Stomach (tissue), 9 donors: ENCODE results near the gene ARL13A. TPM values are rescaled to one million over a fixed set of nuclear protein-coding genes. Genes with fewer than 3 reads are reported as not detected.
A peak's percentile ranks its signal among the peaks of the same experiment; 100 is the strongest.
"Not testable (repeated sequence)": the region's sequence is repeated elsewhere in the genome, so short reads cannot be mapped to it uniquely, and the experiment has no call there.

Experiments
- DNase-seq, 2 donors: peaks; one replicate each; pipeline versions ENCODE4 v3.0.0 to v3.0.0-alpha.2; 2013 to 2019
- H3K27ac ChIP-seq, 5 donors: fragments of 200-600 bp in 4 of 5; sonication (generic) in 4 of 5; one replicate each; pipeline ENCODE4 v1.5.1; 2013 to 2019; ENCODE audit warnings: mild to moderate bottlenecking in 1 of 5, moderate library complexity in 1 of 5
- H3K27me3 ChIP-seq, 3 donors: fragments of 200-600 bp; sonication (generic); one replicate each; pipeline ENCODE4 v1.5.1; 2017 to 2019; ENCODE audit warnings: mixed run types in 1 of 3
- H3K36me3 ChIP-seq, 4 donors: fragments of 200-600 bp; sonication (generic); 1 replicate in 3 of 4; 2 replicates in 1 of 4; pipeline ENCODE4 v1.5.1; 2016 to 2019
- H3K4me1 ChIP-seq, 4 donors: fragments of 200-600 bp; sonication (generic); one replicate each; pipeline ENCODE4 v1.5.1; 2016 to 2019
- H3K4me3 ChIP-seq, 4 donors: fragments of 200-600 bp; sonication (generic) in 3 of 4; one replicate each; pipeline ENCODE4 v1.5.1; 2016 to 2019; ENCODE audit warnings: mild to moderate bottlenecking in 1 of 4
- H3K9me3 ChIP-seq, 4 donors: fragments of 200-600 bp; sonication (generic); one replicate each; pipeline ENCODE4 v1.5.1; 2016 to 2019
- EP300 ChIP-seq: sonication (generic); formaldehyde crosslinking; IDR thresholded peaks from one replicate; pipeline ENCODE4 v1.6.1; 2017; ENCODE audit warnings: antibody characterized with exemption
- POLR2A ChIP-seq, 4 donors: fragments of 450-650 bp; IDR thresholded peaks; one replicate each; pipeline ENCODE4 v1.6.1; 2016; ENCODE audit warnings: antibody characterized with exemption in 4 of 4, control low read depth in 2 of 4, mild to moderate bottlenecking in 1 of 4, moderate library complexity in 1 of 4
- POLR2AphosphoS5 ChIP-seq, 3 donors: sonication (generic); formaldehyde crosslinking; IDR thresholded peaks; one replicate each; pipeline ENCODE4 v1.6.1; 2016; ENCODE audit warnings: antibody characterized with exemption in 3 of 3
- WGBS, 5 donors: extraction: QIAGEN DNeasy Blood & Tissue Kit in 3 of 5; methylation state at CpG; one replicate each; pipeline versions ENCODE4 v1.1.5 to v1.1.7; 2013 to 2018; 5-methylcytosine and 5-hydroxymethylcytosine counted together
- intact Hi-C: fragments of 100-400 bp; cut with DNase I; formaldehyde crosslinking; loops from one replicate; pipeline ENCODE4 v1.15.1; 2023; ENCODE audit warnings: low total_unique reads
- polyA plus RNA-seq, 3 donors: library from polyadenylated mRNA; stranded (reverse); fragments of 200-250 nt; gene quantifications; one replicate each; pipeline ENCODE4 v1.2.3, GENCODE V29; 2013
- total RNA-seq, 5 donors: library from RNA; depleted of rRNA; stranded (reverse); fragments of >200 nt; gene quantifications; one replicate each; pipeline versions ENCODE4 v1.1.0 to v1.2.3, GENCODE V29; 2014 to 2016
- TF ChIP-seq, protein P1 (sequence below), 7 experiments: fragments of 450-650 bp in 4 of 7; fragments of 200-600 bp in 3 of 7; sonication (generic) in 3 of 7; IDR thresholded peaks; one replicate each; pipeline ENCODE4 v1.5.1; 2016 to 2019; ENCODE audit warnings: antibody characterized with exemption in 7 of 7, control low read depth in 2 of 7, mild to moderate bottlenecking in 1 of 7
- donor health status: healthy with polysubstance abuse.
- donor health status: Bipolar disorder and iron deficiency.
- donor health status: healthy.

The ARL13A gene
- total and polyA plus RNA-seq, 8 donors, result not detected

DNA sequence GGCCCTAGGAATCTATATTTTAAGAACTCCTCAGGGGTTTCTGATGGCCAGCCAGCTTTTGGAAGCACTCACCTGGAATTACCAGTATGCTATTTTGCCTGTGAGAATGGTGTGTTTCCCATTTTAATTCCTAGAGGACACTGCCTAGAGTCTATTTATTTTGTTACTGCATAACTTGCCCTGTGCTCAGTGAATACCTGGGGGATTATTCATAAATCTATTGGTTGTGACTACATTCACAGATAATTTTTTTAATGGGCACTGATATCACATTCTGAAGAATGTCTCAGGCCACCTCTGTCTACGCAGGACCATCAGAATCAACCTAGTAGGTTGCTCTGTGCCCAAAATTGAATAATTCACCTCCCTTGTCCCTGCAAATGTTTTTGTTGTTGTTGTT lies 6.7 kb downstream of the ARL13A start:
- no peaks in the 10 kb centered on the region for H3K4me1 ChIP-seq
- H3K4me3 ChIP-seq, result no peak overlapping the region
- H3K36me3 ChIP-seq, result no peaks in the 10 kb centered on the region
- TF ChIP-seq EP300 (no peak), POLR2A (IDR thresholded peaks at IDR 0.05) (no peak), POLR2AphosphoS5 (IDR thresholded peaks at IDR 0.05) (no peak)
- TF ChIP-seq, protein P1, sequence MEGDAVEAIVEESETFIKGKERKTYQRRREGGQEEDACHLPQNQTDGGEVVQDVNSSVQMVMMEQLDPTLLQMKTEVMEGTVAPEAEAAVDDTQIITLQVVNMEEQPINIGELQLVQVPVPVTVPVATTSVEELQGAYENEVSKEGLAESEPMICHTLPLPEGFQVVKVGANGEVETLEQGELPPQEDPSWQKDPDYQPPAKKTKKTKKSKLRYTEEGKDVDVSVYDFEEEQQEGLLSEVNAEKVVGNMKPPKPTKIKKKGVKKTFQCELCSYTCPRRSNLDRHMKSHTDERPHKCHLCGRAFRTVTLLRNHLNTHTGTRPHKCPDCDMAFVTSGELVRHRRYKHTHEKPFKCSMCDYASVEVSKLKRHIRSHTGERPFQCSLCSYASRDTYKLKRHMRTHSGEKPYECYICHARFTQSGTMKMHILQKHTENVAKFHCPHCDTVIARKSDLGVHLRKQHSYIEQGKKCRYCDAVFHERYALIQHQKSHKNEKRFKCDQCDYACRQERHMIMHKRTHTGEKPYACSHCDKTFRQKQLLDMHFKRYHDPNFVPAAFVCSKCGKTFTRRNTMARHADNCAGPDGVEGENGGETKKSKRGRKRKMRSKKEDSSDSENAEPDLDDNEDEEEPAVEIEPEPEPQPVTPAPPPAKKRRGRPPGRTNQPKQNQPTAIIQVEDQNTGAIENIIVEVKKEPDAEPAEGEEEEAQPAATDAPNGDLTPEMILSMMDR (IDR thresholded peaks at IDR 0.05), result no peak
- intact Hi-C loops, result no loop called here
- 83 to 100% (median 94%) methylated on average over 1 of the region's 1 CpG for WGBS, 5 donors
- no peak overlapping the region for H3K27ac ChIP-seq
- H3K9me3 ChIP-seq, result peaks cover 0 to 7% (median 0%) of the 10 kb centered on the region in 4 donors
- no peaks in the 10 kb centered on the region for H3K27me3 ChIP-seq
- DNase-seq, result no peak

DNA sequence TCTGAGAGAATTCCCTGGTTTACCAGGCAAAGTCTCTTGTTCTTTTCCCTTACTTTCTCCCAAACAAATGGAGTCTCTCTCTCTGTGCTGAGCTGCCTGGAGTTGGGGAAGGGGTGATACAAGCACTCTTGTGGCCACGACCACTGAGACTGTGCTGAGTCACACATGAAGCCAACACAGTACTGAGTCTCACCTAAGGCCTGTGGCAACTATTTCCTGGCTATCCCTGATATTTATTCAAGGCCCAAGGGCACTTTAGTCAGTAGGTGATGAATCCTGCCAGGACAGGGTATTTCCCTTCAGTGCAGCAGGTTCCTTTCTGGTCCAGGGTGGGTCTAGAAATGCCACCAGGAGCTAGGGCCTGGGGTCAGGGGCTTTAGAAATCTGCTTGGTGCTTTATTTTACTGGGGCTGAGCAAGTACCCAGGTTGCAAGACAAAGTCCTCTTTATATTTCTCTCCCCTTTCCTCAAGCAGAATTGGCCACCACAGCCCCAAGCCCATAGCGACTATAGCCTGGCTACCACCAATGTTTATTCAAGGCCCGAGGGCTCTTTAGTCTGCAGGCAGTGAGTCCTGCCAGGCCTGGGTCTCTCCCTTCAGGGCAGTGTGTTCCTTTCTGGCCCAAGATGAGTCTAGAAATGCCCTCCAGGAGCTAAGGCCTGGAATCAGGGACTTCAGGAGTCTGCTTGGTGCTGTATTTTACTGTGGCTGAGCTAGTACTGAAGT lies 10.5 kb downstream of the ARL13A start:
- 52 to 77% (median 69%) methylated on average over 2 to 3 of the region's 3 CpGs for WGBS, 5 donors
- Histone ChIP-seq H3K27me3 (no peaks in the 10 kb centered on the region), H3K9me3 (no peaks in the 10 kb centered on the region), H3K27ac (peak overlapping the region in 4 of 5 donors; percentile 33 to 64 (median 61)), H3K4me3 (no peak overlapping the region), H3K36me3 (no peaks in the 10 kb centered on the region), H3K4me1 (no peaks in the 10 kb centered on the region)
- no peak for DNase-seq
- no peak for TF ChIP-seq EP300
- TF ChIP-seq POLR2A (IDR thresholded peaks at IDR 0.05), result no peak
- TF ChIP-seq, protein P1 (IDR thresholded peaks at IDR 0.05), result no peak
- TF ChIP-seq POLR2AphosphoS5 (IDR thresholded peaks at IDR 0.05), result no peak
- intact Hi-C loops, result no loop called here

DNA sequence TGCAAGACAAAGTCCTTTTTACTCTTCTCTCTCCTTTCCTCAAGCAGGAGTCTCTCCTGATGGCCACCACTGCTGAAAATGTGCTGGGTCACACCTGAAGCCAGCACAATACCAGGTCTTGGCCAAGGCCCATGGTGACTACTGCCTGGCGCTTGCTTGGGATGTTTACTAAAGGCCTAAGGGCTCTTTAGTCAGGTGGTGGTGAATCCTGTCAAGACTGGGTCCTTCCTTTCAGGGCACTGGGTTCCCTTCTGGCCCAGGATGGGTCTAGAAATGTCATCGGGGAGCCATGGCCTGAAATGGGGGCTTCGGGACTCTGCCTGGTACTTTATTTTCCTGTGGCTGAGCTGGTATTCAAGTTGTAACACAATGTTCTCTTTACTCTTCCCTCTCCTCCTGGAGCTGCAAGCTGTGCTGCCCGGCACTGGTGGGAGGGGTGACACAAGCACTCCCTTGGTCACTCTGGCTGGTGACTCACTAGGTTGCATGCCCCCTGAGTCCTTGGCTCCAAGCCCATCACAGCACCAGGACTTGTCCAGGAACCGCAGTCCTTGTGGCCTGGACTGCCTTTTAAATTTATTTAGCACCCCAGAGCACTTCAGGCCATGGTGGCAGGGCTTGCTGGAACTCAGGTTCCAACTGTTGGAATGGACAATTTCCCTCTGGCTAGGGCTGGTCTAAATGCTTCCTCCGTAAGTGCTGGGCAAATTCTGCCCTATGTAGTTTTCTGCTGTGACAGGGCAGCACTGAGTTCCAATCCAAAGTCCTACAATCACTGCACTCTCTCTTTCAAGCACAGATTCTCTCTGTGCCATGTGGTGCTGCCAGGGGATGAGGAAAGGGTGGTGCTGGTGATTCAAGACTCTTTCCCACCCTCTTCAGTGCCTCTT lies 11.3 kb downstream of the ARL13A start:
- Histone ChIP-seq H3K36me3 (no peaks in the 10 kb centered on the region), H3K4me3 (no peak overlapping the region), H3K9me3 (no peaks in the 10 kb centered on the region), H3K4me1 (no peaks in the 10 kb centered on the region), H3K27me3 (no peaks in the 10 kb centered on the region), H3K27ac (peak overlapping the region in 4 of 5 donors; percentile 33 to 64 (median 61))
- WGBS, 5 donors, result 73 to 100% (median 81%) methylated on average over 1 to 6 of the region's 6 CpGs
- TF ChIP-seq POLR2AphosphoS5 (IDR thresholded peaks at IDR 0.05), result no peak
- TF ChIP-seq, protein P1 (IDR thresholded peaks at IDR 0.05), result no peak
- TF ChIP-seq EP300, result no peak
- TF ChIP-seq POLR2A (IDR thresholded peaks at IDR 0.05), result no peak
- intact Hi-C loops, result no loop called here
- DNase-seq, result peak; percentile 1 to 65

DNA sequence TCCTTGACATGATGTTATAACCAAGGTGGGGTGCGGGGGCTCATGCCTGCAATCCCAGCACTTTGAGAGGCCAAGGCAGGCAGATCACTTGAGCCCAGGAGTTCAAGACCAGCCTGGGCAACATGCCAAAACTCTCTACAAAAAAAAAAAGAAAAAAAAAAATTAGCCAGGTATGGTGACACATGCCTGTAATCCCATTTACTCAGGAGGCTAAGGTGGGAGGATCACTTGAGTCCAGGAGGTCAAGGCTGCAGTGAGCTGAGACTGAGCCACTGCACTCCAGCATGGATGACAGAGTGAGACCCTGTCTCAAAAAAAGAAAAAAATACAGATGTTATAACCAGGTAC lies 12.0 kb downstream of the ARL13A start:
- peak overlapping the region in 2 of 5 donors; percentile 59 to 64 for H3K27ac ChIP-seq
- H3K36me3 ChIP-seq, DNase-seq, H3K9me3 ChIP-seq, H3K4me3 ChIP-seq, H3K4me1 ChIP-seq, intact Hi-C loops, H3K27me3 ChIP-seq: not testable (repeated sequence)
- 80 to 100% (median 93%) methylated on average over 1 of the region's 1 CpG for WGBS, 5 donors
